ENCODE data around the gene SCARF2.

- no peak for TF ChIP-seq CTCF (IDR thresholded peaks at IDR 0.05 in 8 of 11, conservative IDR thresholded peaks at IDR 0.05 in 3 of 11)
- TF ChIP-seq POLR2A (IDR thresholded peaks at IDR 0.05) = no peak
- TF ChIP-seq POLR2AphosphoS5 (IDR thresholded peaks at IDR 0.05) = no peak
Observed at GRCh38 chr22:20383538-20383937, 54.1 kb downstream of the SCARF2 start.

Data from spleen (tissue), 7 donors.